ENCODE data around the gene SART3. TPM values are rescaled to one million over a fixed set of nuclear protein-coding genes. Genes with fewer than 3 reads are reported as not detected.

The SART3 gene
- total RNA-seq, 1 experiment from 2014 or later = 89.4 TPM

- Histone ChIP-seq H4K5ac (ENCODE audit: insufficient read length, low read depth, low read length) (no peak overlapping the region), H3K27me3 (ENCODE audit: insufficient read depth, low read length) (no peaks in the 10 kb centered on the region; the same call in 1 of the 2 replicates), H4K91ac (ENCODE audit: insufficient read length, low read depth, low read length) (no peak overlapping the region), H3K9me3 (ENCODE audit: control insufficient read depth, low read depth, low read length) (no peaks in the 10 kb centered on the region), H3K14ac (ENCODE audit: insufficient read depth, low read length) (no peak overlapping the region), H2BK5ac (ENCODE audit: insufficient read length, low read length) (no peak overlapping the region), H2BK12ac (ENCODE audit: insufficient read length, low read depth, low read length) (no peak overlapping the region), H3K23ac (ENCODE audit: insufficient read length, low read depth, low read length) (no peak overlapping the region), H3K23me2 (ENCODE audit: insufficient read length, low read depth, low read length, poor library complexity, severe bottlenecking) (peaks cover 6% of the 10 kb centered on the region), H3K79me2 (ENCODE audit: insufficient read depth, low read length) (no peaks in the 10 kb centered on the region), H2BK15ac (ENCODE audit: low read depth, low read length) (no peak overlapping the region), H3K56ac (ENCODE audit: insufficient read length, low read depth, low read length) (no peak overlapping the region), H4K20me1 (ENCODE audit: control insufficient read depth, insufficient read depth, insufficient read length) (peaks cover 2% of the 10 kb centered on the region), H3K4me1 (ENCODE audit: insufficient read depth, low read length) (peaks cover 3% of the 10 kb centered on the region; the same call in 1 of the 2 replicates), H4K8ac (replicated peaks; ENCODE audit: insufficient read length, low read depth, low read length) (no peak overlapping the region), H3K27ac (ENCODE audit: insufficient read length, low read depth, low read length) (no peak overlapping the region), H3K18ac (ENCODE audit: insufficient read length, low read depth, low read length) (no peak overlapping the region), H2BK20ac (ENCODE audit: low read depth, low read length, poor library complexity, severe bottlenecking) (no peak overlapping the region), H3K4ac (ENCODE audit: low read depth, low read length) (no peak overlapping the region), H2BK120ac (ENCODE audit: low read depth, low read length, poor library complexity, severe bottlenecking) (no peak overlapping the region), H2AFZ (ENCODE audit: low read length) (no peak overlapping the region), H2AK5ac (ENCODE audit: insufficient read length, low read length) (no peak overlapping the region), H3K79me1 (ENCODE audit: insufficient read depth, low read depth, low read length, poor library complexity, severe bottlenecking) (peaks cover 5% of the 10 kb centered on the region), H3K9ac (ENCODE audit: extremely low read depth, insufficient read length, low read length) (no peak overlapping the region), H3T11ph (ENCODE audit: low read length) (no peak overlapping the region), H3K4me2 (ENCODE audit: insufficient read depth, insufficient read length, low read length) (no peak overlapping the region)
- Mint-ChIP-seq H3K9me3 (no peaks in the 10 kb centered on the region), H3K27ac (no peak overlapping the region), H3K4me1 (peaks cover 10% of the 10 kb centered on the region in 2 experiments), H3K4me3 (no peak overlapping the region), H3K27me3 (ENCODE audit: low read depth) (no peaks in the 10 kb centered on the region; the same call in 1 of the 2 replicates), H3K36me3 (ENCODE audit: insufficient read depth in 1 of 3, low read depth in 3 of 3) (peaks cover 25 to 60% (median 52%) of the 10 kb centered on the region in 3 experiments; a peak in 6 of 7 replicates)
- no peak for TF ChIP-seq CTCF (conservative IDR thresholded peaks at IDR 0.05)
- WGBS (ENCODE audit: extremely low coverage, insufficient read length, low lambda C conversion rate) = no CpG with 5 or more reads among the region's 24 CpGs
- no peak for DNase-seq
Observed at GRCh38 chr12:108518101-108518715, 42.8 kb downstream of the SART3 start.

All from H9 (cell line).